WI38 (cell line): ENCODE measurements around the gene ARHGAP9.

ENCODE experiments used
- H3K4me3 ChIP-seq: 2 replicates; pipeline ENCODE4 v1.5.1; 2011; ENCODE audit warnings: low read depth, mild to moderate bottlenecking, control low read depth, low read length
- CTCF ChIP-seq: IDR thresholded peaks from 2 replicates; pipeline ENCODE4 v1.5.1; 2012; ENCODE audit warnings: low read depth, mild to moderate bottlenecking, control low read depth, low read length

Gene ARHGAP9

GRCh38 chr12:57454566-57455373, 24.9 kb downstream of the ARHGAP9 start, which contains the start of gene INHBE:
Gene INHBE (plus strand): TSS chr12:57455307. CDS start chr12:57455537, 230 bp downstream.
- H3K4me3 ChIP-seq: peak within 1 kb of the TSS; percentile 22; the same call in 1 of the 2 replicates
- no peak for TF ChIP-seq CTCF

GRCh38 chr12:57454213-57454565, 25.5 kb downstream of the ARHGAP9 start:
- TF ChIP-seq CTCF: no peak
- H3K4me3 ChIP-seq: no peak overlapping the region

GRCh38 chr12:57452937-57453509, 26.6 kb downstream of the ARHGAP9 start:
- peak; percentile 96 for TF ChIP-seq CTCF
- H3K4me3 ChIP-seq: no peak overlapping the region

- H3K4me3 ChIP-seq: no peak overlapping the region
- TF ChIP-seq CTCF: no peak
These were observed 27.3 kb downstream of the ARHGAP9 start for GRCh38 chr12:57452181-57452936.

GRCh38 chr12:57451233-57451778, 28.4 kb downstream of the ARHGAP9 start:
- TF ChIP-seq CTCF: no peak
- no peak overlapping the region for H3K4me3 ChIP-seq

- TF ChIP-seq CTCF: no peak
- no peak overlapping the region for H3K4me3 ChIP-seq
These were observed 29.6 kb downstream of the ARHGAP9 start for GRCh38 chr12:57450057-57450456.
